ENCODE measurements around the gene OR56A3.

The OR56A3 gene

DNA sequence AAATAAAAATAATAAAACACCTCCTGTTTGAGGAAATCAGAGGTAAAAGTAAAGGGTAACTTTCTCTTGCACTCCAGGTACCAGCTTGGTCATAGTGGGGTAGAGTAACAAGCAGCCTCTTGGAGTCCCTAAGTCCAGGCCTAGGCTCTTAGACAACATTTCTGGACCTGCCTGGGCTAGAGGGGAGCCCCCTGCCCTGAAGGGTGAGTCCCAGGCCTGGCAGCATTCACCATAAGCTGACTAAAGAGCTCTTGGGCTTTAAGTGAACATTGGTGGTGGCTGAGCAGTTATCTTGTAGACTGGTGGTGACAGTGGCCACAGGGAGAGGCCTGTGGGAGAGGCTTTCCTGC lies 18.6 kb upstream of the OR56A3 start:
- no peak for DNase-seq
- Histone ChIP-seq H3K27ac (no peak overlapping the region), H3K9me3 (peaks cover 0 to 7% (median 4%) of the 10 kb centered on the region in 3 donors), H3K4me1 (no peaks in the 10 kb centered on the region), H3K27me3 (no peaks in the 10 kb centered on the region), H3K4me3 (no peak overlapping the region), H3K36me3 (no peaks in the 10 kb centered on the region)
- TF ChIP-seq, protein P1, sequence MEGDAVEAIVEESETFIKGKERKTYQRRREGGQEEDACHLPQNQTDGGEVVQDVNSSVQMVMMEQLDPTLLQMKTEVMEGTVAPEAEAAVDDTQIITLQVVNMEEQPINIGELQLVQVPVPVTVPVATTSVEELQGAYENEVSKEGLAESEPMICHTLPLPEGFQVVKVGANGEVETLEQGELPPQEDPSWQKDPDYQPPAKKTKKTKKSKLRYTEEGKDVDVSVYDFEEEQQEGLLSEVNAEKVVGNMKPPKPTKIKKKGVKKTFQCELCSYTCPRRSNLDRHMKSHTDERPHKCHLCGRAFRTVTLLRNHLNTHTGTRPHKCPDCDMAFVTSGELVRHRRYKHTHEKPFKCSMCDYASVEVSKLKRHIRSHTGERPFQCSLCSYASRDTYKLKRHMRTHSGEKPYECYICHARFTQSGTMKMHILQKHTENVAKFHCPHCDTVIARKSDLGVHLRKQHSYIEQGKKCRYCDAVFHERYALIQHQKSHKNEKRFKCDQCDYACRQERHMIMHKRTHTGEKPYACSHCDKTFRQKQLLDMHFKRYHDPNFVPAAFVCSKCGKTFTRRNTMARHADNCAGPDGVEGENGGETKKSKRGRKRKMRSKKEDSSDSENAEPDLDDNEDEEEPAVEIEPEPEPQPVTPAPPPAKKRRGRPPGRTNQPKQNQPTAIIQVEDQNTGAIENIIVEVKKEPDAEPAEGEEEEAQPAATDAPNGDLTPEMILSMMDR (IDR thresholded peaks at IDR 0.05): no peak
- intact Hi-C loops (cut with DNase I; ENCODE audit: low total_unique reads): no loop called here

DNA sequence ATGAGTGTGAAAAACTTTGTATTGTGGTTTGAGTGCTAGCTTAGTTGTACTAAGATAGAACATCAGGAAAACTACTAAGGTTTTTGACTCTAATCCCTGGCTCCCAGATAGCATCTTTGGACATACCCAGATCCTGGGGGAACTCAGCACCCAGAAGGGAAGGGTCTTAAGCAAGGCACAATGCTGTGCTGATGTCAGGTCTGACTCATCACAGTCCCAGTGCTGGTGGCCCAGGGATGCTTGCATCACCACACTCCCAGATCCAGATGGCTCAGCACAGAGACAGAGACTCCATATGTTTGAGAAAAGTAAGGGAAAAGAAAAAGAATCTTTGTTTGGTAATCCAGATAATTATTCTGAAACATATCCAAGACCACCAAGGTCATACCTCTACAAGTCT lies 18.3 kb upstream of the OR56A3 start:
- Histone ChIP-seq H3K4me3 (no peak overlapping the region), H3K27ac (no peak overlapping the region), H3K36me3 (no peaks in the 10 kb centered on the region), H3K4me1 (no peaks in the 10 kb centered on the region), H3K27me3 (no peaks in the 10 kb centered on the region), H3K9me3 (peaks cover 0 to 7% (median 4%) of the 10 kb centered on the region in 3 donors)
- TF ChIP-seq, protein P1 (IDR thresholded peaks at IDR 0.05): no peak
- intact Hi-C loops (cut with DNase I; ENCODE audit: low total_unique reads): no loop called here
- no peak for DNase-seq

DNA sequence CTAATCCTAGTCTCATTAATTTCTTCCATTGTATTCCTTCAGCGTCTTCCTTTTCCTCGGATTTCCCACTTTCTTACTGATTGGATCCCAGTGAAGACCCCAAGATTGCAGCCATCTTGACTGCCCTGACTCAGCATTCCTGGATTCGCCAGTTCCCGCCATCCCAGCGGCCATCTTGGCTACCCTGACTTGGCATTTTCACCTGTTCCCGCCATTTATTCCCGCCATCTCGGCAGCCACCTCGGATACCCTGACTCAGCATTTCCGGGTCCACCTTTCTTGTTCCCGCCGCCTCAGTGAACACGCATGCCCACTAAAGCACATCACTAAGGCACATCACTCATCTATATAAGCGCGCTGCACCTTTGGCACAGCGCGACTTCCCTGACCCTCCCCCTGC lies 13.8 kb upstream of the OR56A3 start:
- no peaks in the 10 kb centered on the region for H3K36me3 ChIP-seq
- DNase-seq: no peak
- H3K9me3 ChIP-seq: peaks cover 0 to 9% (median 4%) of the 10 kb centered on the region in 3 donors
- H3K27me3 ChIP-seq: no peaks in the 10 kb centered on the region
- no peak overlapping the region for H3K4me3 ChIP-seq
- TF ChIP-seq, protein P1 (IDR thresholded peaks at IDR 0.05): no peak
- intact Hi-C loops (cut with DNase I; ENCODE audit: low total_unique reads): no loop called here
- H3K27ac ChIP-seq: no peak overlapping the region
- no peaks in the 10 kb centered on the region for H3K4me1 ChIP-seq

DNA sequence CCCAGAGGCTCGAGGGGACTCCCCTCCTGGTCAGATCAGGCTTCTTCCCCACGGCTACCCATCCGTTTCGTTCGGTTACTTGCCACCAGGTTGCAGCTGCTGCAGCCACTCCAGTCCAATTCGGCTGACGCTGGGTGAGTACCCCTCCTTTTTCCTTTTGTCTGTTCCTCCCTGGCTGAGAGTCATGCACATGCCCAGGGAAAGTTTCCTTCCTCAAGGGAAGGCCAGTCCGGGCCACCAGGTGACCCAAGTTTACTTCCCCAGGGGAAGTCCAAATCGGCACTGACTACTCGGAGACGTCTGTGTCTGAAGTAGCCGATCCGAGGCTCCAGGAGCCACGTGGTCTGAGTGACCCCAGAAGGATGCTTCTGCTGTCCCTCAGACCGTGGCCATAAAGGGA lies 13.2 kb upstream of the OR56A3 start:
- H3K4me3 ChIP-seq: no peak overlapping the region
- DNase-seq: no peak
- H3K36me3 ChIP-seq: no peaks in the 10 kb centered on the region
- no peaks in the 10 kb centered on the region for H3K4me1 ChIP-seq
- no peak overlapping the region for H3K27ac ChIP-seq
- H3K9me3 ChIP-seq: peaks cover 0 to 4% (median 4%) of the 10 kb centered on the region in 3 donors
- intact Hi-C loops (cut with DNase I; ENCODE audit: low total_unique reads): no loop called here
- TF ChIP-seq, protein P1 (IDR thresholded peaks at IDR 0.05): no peak
- no peaks in the 10 kb centered on the region for H3K27me3 ChIP-seq

DNA sequence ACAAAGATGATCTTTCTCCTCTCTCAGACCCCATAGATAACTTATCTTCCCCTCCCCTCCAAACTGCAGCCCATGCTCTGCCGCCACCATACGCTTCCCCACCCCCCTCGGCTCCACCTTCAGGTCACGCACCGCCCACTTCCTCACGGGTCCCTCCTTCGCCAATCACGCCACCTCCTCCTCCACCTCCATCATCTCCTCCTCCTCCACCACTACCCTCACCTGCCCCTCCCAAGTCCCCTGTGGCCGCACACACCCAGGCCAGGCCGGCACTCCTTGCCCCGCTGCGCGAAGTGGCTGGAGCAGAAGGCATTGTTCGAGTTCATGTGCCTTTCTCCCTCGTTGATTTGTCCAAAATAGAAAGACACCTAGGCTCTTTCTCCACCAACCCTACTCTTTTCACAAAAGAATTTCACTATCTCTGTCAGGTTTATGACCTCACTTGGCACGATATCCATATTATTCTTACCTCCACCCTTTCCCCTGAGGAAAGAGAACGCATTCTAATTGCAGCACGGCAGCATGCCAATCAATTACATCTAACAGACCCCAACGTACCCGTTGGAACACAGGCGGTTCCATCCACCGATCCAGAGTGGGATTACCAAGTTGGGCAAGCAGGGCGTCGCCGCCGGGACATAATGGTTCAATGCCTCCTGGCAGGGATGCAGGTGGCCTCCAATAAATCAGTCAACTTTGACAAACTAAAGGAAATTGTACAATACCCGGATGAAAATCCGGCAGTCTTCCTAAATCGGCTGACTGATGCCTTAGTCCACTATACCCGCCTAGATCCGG lies 12.3 kb upstream of the OR56A3 start:
- H3K4me3 ChIP-seq: no peak overlapping the region
- intact Hi-C loops (cut with DNase I; ENCODE audit: low total_unique reads): no loop called here
- H3K27ac ChIP-seq: no peak overlapping the region
- H3K36me3 ChIP-seq: no peaks in the 10 kb centered on the region
- TF ChIP-seq, protein P1 (IDR thresholded peaks at IDR 0.05): no peak
- H3K9me3 ChIP-seq: peaks cover 0 to 4% (median 4%) of the 10 kb centered on the region in 3 donors
- H3K27me3 ChIP-seq: no peaks in the 10 kb centered on the region
- DNase-seq: no peak
- no peaks in the 10 kb centered on the region for H3K4me1 ChIP-seq

Measured in tibial artery (tissue), 4 donors.